ENCODE measurements around the gene LRIG2. TPM values are rescaled to one million over a fixed set of nuclear protein-coding genes. Genes with fewer than 3 reads are reported as not detected.

LRIG2 gene
- total and polyA plus RNA-seq, 2 of the 4 experiments (the other 2 are of a cell fraction) = 4.3 to 9.0 TPM

- intact Hi-C loops (cut with micrococcal nuclease) = no loop called here
- Histone ChIP-seq H2BK15ac (ENCODE audit: low read depth, low read length) (no peak overlapping the region), H3K18ac (ENCODE audit: low read depth, low read length) (no peak overlapping the region), H3K79me1 (ENCODE audit: low read depth in 1 of 2, low read length in 2 of 2) (peaks cover 15 to 16% of the 10 kb centered on the region in 2 experiments; a peak in 3 of 4 replicates), H3K9me1 (ENCODE audit: insufficient read depth, low read length) (peaks cover 3% of the 10 kb centered on the region), H4K20me1 (ENCODE audit: insufficient read depth, low read length) (no peaks in the 10 kb centered on the region; the same call in 1 of the 2 replicates), H3K4me1 (ENCODE audit: control insufficient read depth, insufficient read depth, low read length) (no peaks in the 10 kb centered on the region), H2AK9ac (replicated peaks; ENCODE audit: low read depth, low read length, poor library complexity) (no peak overlapping the region), H3K36me3 (ENCODE audit: control insufficient read depth, insufficient read depth, low read length) (peaks cover 36% of the 10 kb centered on the region), H2AFZ (replicated peaks; ENCODE audit: low read length, poor library complexity) (no peak overlapping the region), H2AK5ac (ENCODE audit: low read depth, low read length) (no peak overlapping the region), H3K4ac (ENCODE audit: low read depth, low read length) (no peak overlapping the region; the same call in 1 of the 2 replicates), H3K4me2 (ENCODE audit: low read depth, low read length) (no peak overlapping the region), H2BK5ac (ENCODE audit: low read depth, low read length, poor library complexity, severe bottlenecking) (peak overlapping the region; percentile 61), H3K14ac (replicated peaks; ENCODE audit: low read depth, low read length) (no peak overlapping the region), H4K5ac (ENCODE audit: low read depth, low read length) (no peak overlapping the region), H2BK120ac (ENCODE audit: low read depth, low read length) (no peak overlapping the region), H3K9me3 (ENCODE audit: control insufficient read depth, insufficient read depth, low read length) (no peaks in the 10 kb centered on the region), H3K56ac (ENCODE audit: extremely low read depth, insufficient read depth, low read length) (no peak overlapping the region), H4K91ac (ENCODE audit: insufficient read depth, low read depth, low read length) (no peak overlapping the region), H3K27ac (ENCODE audit: insufficient read depth, low read length) (no peak overlapping the region), H2BK20ac (ENCODE audit: low read depth, low read length) (no peak overlapping the region), H4K8ac (ENCODE audit: low read depth in 2 of 2, low read length in 2 of 2) (no peak overlapping the region), H3K27me3 (ENCODE audit: control insufficient read depth, insufficient read depth, low read length) (no peaks in the 10 kb centered on the region), H3K4me3 (ENCODE audit: insufficient read depth, low read depth, low read length) (no peak overlapping the region), H3K23ac (ENCODE audit: low read depth, low read length) (no peak overlapping the region), H3K9ac (ENCODE audit: low read depth, low read length) (no peak overlapping the region)
- no CpG with 5 or more reads among the region's 5 CpGs for WGBS, 2 experiments (ENCODE audit: extremely low coverage in 2 of 2, insufficient read length in 1 of 2)
- ATAC-seq (ENCODE audit: low read depth) (peak; percentile 99), DNase-seq (peak; percentile 98)
- no TSS peak for BruUV-seq (replicated peaks)
- in situ Hi-C loops (cut with MboI; ENCODE audit: low sequenced_read_pairs) = no loop called here
- POLR2A ChIA-PET (ENCODE audit: unreplicated experiment) = no interaction called here
- dilution Hi-C loops (cut with HindIII; ENCODE audit: low sequenced_read_pairs, unreplicated experiment) = no loop called here
- CTCF ChIA-PET = interaction anchor here (0.6 kb wide), 1 partner anchor 10 kb away, joined by 3 read pairs; no protein-coding TSS in a partner anchor
- no peak for TF ChIP-seq MAZ (IDR thresholded peaks at IDR 0.05; ENCODE audit: borderline replicate concordance, low read depth, low read length)
- no peak for TF ChIP-seq RFX5 (IDR thresholded peaks at IDR 0.05; ENCODE audit: low read depth, low read length)
- peak; percentile 41 for TF ChIP-seq CTCF (conservative IDR thresholded peaks at IDR 0.05; ENCODE audit: low read depth, low read length)
- TF ChIP-seq BHLHE40 (IDR thresholded peaks at IDR 0.05; ENCODE audit: low read depth, low read length) = peak; percentile 72
- TF ChIP-seq MXI1 (IDR thresholded peaks at IDR 0.05; ENCODE audit: borderline replicate concordance, low read depth, low read length) = no peak; the same call in 1 of the 2 replicates
- no peak for TF ChIP-seq CHD1 (IDR thresholded peaks at IDR 0.05; ENCODE audit: low read depth, low read length)
- TF ChIP-seq RAD21 (IDR thresholded peaks at IDR 0.05; ENCODE audit: low read length) = peak; percentile 27; the same call in 1 of the 2 replicates
- TF ChIP-seq, protein P1, sequence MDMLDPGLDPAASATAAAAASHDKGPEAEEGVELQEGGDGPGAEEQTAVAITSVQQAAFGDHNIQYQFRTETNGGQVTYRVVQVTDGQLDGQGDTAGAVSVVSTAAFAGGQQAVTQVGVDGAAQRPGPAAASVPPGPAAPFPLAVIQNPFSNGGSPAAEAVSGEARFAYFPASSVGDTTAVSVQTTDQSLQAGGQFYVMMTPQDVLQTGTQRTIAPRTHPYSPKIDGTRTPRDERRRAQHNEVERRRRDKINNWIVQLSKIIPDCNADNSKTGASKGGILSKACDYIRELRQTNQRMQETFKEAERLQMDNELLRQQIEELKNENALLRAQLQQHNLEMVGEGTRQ (IDR thresholded peaks at IDR 0.05; ENCODE audit: low read depth, low read length) = no peak
- peak; percentile 94 for TF ChIP-seq CEBPB (IDR thresholded peaks at IDR 0.05; ENCODE audit: low read depth, low read length)
- TF ChIP-seq MAFK (IDR thresholded peaks at IDR 0.05; ENCODE audit: low read depth, low read length) = peak; percentile 9; the same call in 1 of the 2 replicates
- no peak for TF ChIP-seq POLR2A (IDR thresholded peaks at IDR 0.05; ENCODE audit: low read depth, low read length)
- no peak for TF ChIP-seq ELK1 (IDR thresholded peaks at IDR 0.05; ENCODE audit: borderline replicate concordance, low read depth, low read length)
- no peak for TF ChIP-seq RCOR1 (IDR thresholded peaks at IDR 0.05; ENCODE audit: insufficient replicate concordance, low read length)
- peak; percentile 82 for TF ChIP-seq FOS (IDR thresholded peaks at IDR 0.05; ENCODE audit: low read depth, low read length)
Measured at GRCh38 chr1:113109908-113110554, 37.0 kb downstream of the LRIG2 start.

Data from IMR-90 (cell line).